ENCODE measurements around the gene RAB10.
"Not testable (repeated sequence)": the region's sequence is repeated elsewhere in the genome, so short reads cannot be mapped to it uniquely, and the experiment has no call there.

- TF ChIP-seq POLR2A, CTCF (IDR thresholded peaks at IDR 0.05): not testable (repeated sequence)
Observed at GRCh38 chr2:26166541-26166940, 132.7 kb downstream of the RAB10 start.
